Neuronal stem cell (in vitro differentiated cells): ENCODE results near the gene FTCDNL1.

ENCODE experiments used
- DNase-seq: peaks from one replicate; pipeline ENCODE4 v3.0.0-alpha.2; 2013; ENCODE audit warnings: low spot score
- H2AFZ ChIP-seq: one replicate; pipeline ENCODE4 v1.6.1; 2013; ENCODE audit warnings: mild to moderate bottlenecking, low read length, inconsistent platforms
- H2AK5ac ChIP-seq: 2 replicates; pipeline ENCODE4 v1.6.1; 2013; ENCODE audit warnings: low read depth, mild to moderate bottlenecking, inconsistent platforms, low read length, moderate library complexity, mixed read lengths
- H2BK120ac ChIP-seq: 2 replicates; pipeline ENCODE4 v1.6.1; 2013; ENCODE audit warnings: low read depth, mild to moderate bottlenecking, inconsistent platforms, low read length, moderate library complexity, mixed read lengths
- H2BK12ac ChIP-seq: one replicate; pipeline ENCODE4 v1.6.1; 2013; ENCODE audit warnings: low read length, inconsistent platforms
- H2BK15ac ChIP-seq: 2 replicates; pipeline ENCODE4 v1.6.1; 2013; ENCODE audit warnings: mild to moderate bottlenecking, low read length, inconsistent platforms, mixed read lengths
- H2BK5ac ChIP-seq: one replicate; pipeline ENCODE4 v1.6.1; 2013; ENCODE audit warnings: inconsistent platforms, mild to moderate bottlenecking, low read length, moderate library complexity
- H3K14ac ChIP-seq: one replicate; pipeline ENCODE4 v1.6.1; 2013; ENCODE audit warnings: low read length, inconsistent platforms
- H3K18ac ChIP-seq: 2 replicates; pipeline ENCODE4 v1.6.1; 2013; ENCODE audit warnings: low read length, inconsistent platforms
- H3K23ac ChIP-seq: 2 replicates; pipeline ENCODE4 v1.6.1; 2013; ENCODE audit warnings: low read depth, mild to moderate bottlenecking, mixed read lengths, low read length, inconsistent platforms; ENCODE audit not compliant: poor library complexity
- H3K27ac ChIP-seq: replicated peaks from 3 replicates; pipeline ENCODE4 v1.5.1; 2013; ENCODE audit warnings: low read length, inconsistent platforms
- H3K27me3 ChIP-seq, 3 experiments: 2 replicates each; pipeline ENCODE4 v1.6.1; 2013; ENCODE audit warnings: low read length in 3 of 3, mild to moderate bottlenecking in 2 of 3, inconsistent platforms in 1 of 3, low read depth in 1 of 3, mixed read lengths in 1 of 3, moderate library complexity in 1 of 3; ENCODE audit not compliant: control insufficient read depth in 3 of 3, insufficient read depth in 3 of 3
- H3K36me3 ChIP-seq, 2 donors: replicated peaks in 1 of 2; 2 replicates each; pipeline ENCODE4 v1.6.1; 2013; ENCODE audit warnings: low read length in 2 of 2; ENCODE audit not compliant: control insufficient read depth in 2 of 2, insufficient read depth in 2 of 2
- H3K4ac ChIP-seq: 2 replicates; pipeline ENCODE4 v1.6.1; 2013; ENCODE audit warnings: inconsistent platforms, mild to moderate bottlenecking, low read length, moderate library complexity
- H3K4me1 ChIP-seq, 2 donors: 1 replicate in 1 of 2; 2 replicates in 1 of 2; pipeline ENCODE4 v1.6.1; 2013; ENCODE audit warnings: low read length in 2 of 2, low read depth in 1 of 2; ENCODE audit not compliant: control insufficient read depth in 2 of 2, insufficient read depth in 1 of 2
- H3K4me2 ChIP-seq: one replicate; pipeline ENCODE4 v1.6.1; 2013; ENCODE audit warnings: mild to moderate bottlenecking, low read length, inconsistent platforms; ENCODE audit not compliant: insufficient read depth, poor library complexity, severe bottlenecking
- H3K4me3 ChIP-seq, 2 donors: 2 replicates each; pipeline ENCODE4 v1.5.1; 2013; ENCODE audit warnings: low read length in 2 of 2, mild to moderate bottlenecking in 2 of 2, inconsistent platforms in 1 of 2, moderate library complexity in 1 of 2
- H3K79me1 ChIP-seq: one replicate; pipeline ENCODE4 v1.6.1; 2013; ENCODE audit warnings: low read depth, mild to moderate bottlenecking, inconsistent platforms, low read length, moderate library complexity
- H3K9ac ChIP-seq: one replicate; pipeline ENCODE4 v1.6.1; 2013; ENCODE audit warnings: mild to moderate bottlenecking, low read depth, low read length, inconsistent platforms; ENCODE audit not compliant: poor library complexity
- H3K9me3 ChIP-seq, 2 donors: replicated peaks in 1 of 2; 2 replicates each; pipeline versions ENCODE3 to v1.6.1; 2013; ENCODE audit warnings: low read length in 2 of 2, mild to moderate bottlenecking in 2 of 2, inconsistent platforms in 1 of 2, low read depth in 1 of 2, mixed read lengths in 1 of 2, moderate library complexity in 1 of 2; ENCODE audit not compliant: control insufficient read depth in 2 of 2, insufficient read depth in 1 of 2
- H4K8ac ChIP-seq: one replicate; pipeline ENCODE4 v1.6.1; 2013; ENCODE audit warnings: low read depth, mild to moderate bottlenecking, inconsistent platforms, low read length, moderate library complexity
- H4K91ac ChIP-seq: one replicate; pipeline ENCODE4 v1.6.1; 2013; ENCODE audit warnings: low read length, low read depth, mild to moderate bottlenecking, inconsistent platforms; ENCODE audit not compliant: poor library complexity
- WGBS, 2 donors: extraction: QIAGEN DNeasy Blood & Tissue Kit; methylation state at CpG; one replicate each; pipeline ENCODE4 v1.1.7; 2013; ENCODE audit warnings: missing lambda C conversion rate in 2 of 2, mixed read lengths in 1 of 2; ENCODE audit not compliant: insufficient read length in 2 of 2, insufficient replicate concordance in 1 of 2; ENCODE audit errors: extremely low coverage in 2 of 2; 5-methylcytosine and 5-hydroxymethylcytosine counted together

The FTCDNL1 gene

DNA sequence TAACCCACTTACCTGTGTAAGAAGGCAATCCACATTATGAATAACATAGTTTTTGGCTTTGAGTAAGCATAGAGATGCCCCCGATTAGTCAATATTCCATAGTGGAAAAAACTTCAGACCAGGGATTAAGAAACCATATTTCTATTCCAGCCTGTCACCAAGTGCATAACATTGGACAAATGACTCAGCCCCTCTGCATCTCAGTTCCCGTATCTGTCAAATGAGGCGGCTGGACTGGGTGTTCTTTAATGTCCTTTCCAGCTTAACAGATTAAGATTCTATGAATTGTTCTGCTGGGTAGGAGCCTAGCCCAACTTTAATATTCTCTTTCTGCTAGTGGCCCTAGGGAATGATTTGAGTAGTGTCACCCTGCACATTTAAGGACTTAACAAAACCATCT lies 11.8 kb upstream of the FTCDNL1 start:
- no peak overlapping the region for H3K18ac ChIP-seq
- H2BK15ac ChIP-seq: no peak overlapping the region
- no peak overlapping the region for H3K9ac ChIP-seq
- H2AK5ac ChIP-seq: no peak overlapping the region
- H2BK120ac ChIP-seq: no peak overlapping the region
- H4K8ac ChIP-seq: no peak overlapping the region
- no peak overlapping the region for H3K4me3 ChIP-seq
- no CpG with 5 or more reads among the region's 3 CpGs for WGBS, 2 donors
- H3K4me2 ChIP-seq: no peak overlapping the region
- no peak for DNase-seq
- no peak overlapping the region for H3K27ac ChIP-seq
- H2AFZ ChIP-seq: no peak overlapping the region
- no peak overlapping the region for H3K14ac ChIP-seq
- no peaks in the 10 kb centered on the region for H3K36me3 ChIP-seq
- H3K23ac ChIP-seq: no peak overlapping the region
- H4K91ac ChIP-seq: no peak overlapping the region
- no peaks in the 10 kb centered on the region for H3K79me1 ChIP-seq
- H2BK12ac ChIP-seq: no peak overlapping the region
- H3K9me3 ChIP-seq: no peaks in the 10 kb centered on the region
- no peak overlapping the region for H3K4ac ChIP-seq
- H2BK5ac ChIP-seq: no peak overlapping the region
- H3K4me1 ChIP-seq: no peaks in the 10 kb centered on the region
- peaks cover 0 to 27% (median 0%) of the 10 kb centered on the region in 3 experiments for H3K27me3 ChIP-seq

GRCh38 chr2:199861132-199861774 lies 10.3 kb upstream of the FTCDNL1 start:
- no peak overlapping the region for H3K9ac ChIP-seq
- no peaks in the 10 kb centered on the region for H3K9me3 ChIP-seq
- H3K14ac ChIP-seq: no peak overlapping the region
- no peak overlapping the region for H3K4me3 ChIP-seq
- H3K36me3 ChIP-seq: no peaks in the 10 kb centered on the region
- no peak overlapping the region for H2AFZ ChIP-seq
- H3K4me2 ChIP-seq: no peak overlapping the region
- no peak overlapping the region for H2BK120ac ChIP-seq
- no peak overlapping the region for H4K8ac ChIP-seq
- no CpG with 5 or more reads among the region's 4 CpGs for WGBS, 2 donors
- H3K27me3 ChIP-seq: peaks cover 0 to 27% (median 0%) of the 10 kb centered on the region in 3 experiments
- H4K91ac ChIP-seq: no peak overlapping the region
- no peak overlapping the region for H2BK15ac ChIP-seq
- H3K18ac ChIP-seq: no peak overlapping the region
- no peak overlapping the region for H3K4ac ChIP-seq
- H3K27ac ChIP-seq: no peak overlapping the region
- no peak for DNase-seq
- no peak overlapping the region for H2BK5ac ChIP-seq
- H3K79me1 ChIP-seq: no peaks in the 10 kb centered on the region
- no peak overlapping the region for H3K23ac ChIP-seq
- no peak overlapping the region for H2AK5ac ChIP-seq
- no peaks in the 10 kb centered on the region for H3K4me1 ChIP-seq
- H2BK12ac ChIP-seq: no peak overlapping the region

DNA sequence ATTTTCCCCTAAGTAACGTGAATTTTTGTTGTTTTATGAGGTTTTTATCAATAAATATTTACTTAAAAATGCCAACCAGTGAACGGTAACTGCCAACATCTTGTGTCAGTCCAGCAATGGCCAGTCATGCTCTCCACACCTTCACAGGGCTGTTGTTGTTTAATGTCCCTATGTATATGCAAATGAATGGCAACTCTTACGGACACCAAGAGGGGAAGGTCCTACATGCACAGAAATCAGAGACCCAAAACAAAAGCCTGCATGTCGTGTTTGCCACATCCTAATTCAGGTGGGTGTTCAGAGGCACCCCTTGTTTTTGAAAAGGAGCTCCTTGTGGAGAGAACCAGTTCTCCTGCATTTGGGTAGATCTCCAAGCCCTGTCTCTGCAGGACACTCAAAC lies 4.8 kb upstream of the FTCDNL1 start:
- no peak overlapping the region for H2BK120ac ChIP-seq
- H3K27ac ChIP-seq: no peak overlapping the region
- H3K36me3 ChIP-seq: no peaks in the 10 kb centered on the region
- no peak overlapping the region for H3K18ac ChIP-seq
- no peak overlapping the region for H2BK5ac ChIP-seq
- H2BK12ac ChIP-seq: no peak overlapping the region
- no peaks in the 10 kb centered on the region for H3K4me1 ChIP-seq
- H4K8ac ChIP-seq: no peak overlapping the region
- no peak overlapping the region for H3K23ac ChIP-seq
- no peak overlapping the region for H2AK5ac ChIP-seq
- no peak overlapping the region for H3K4ac ChIP-seq
- DNase-seq: no peak
- H3K4me2 ChIP-seq: no peak overlapping the region
- no peak overlapping the region for H3K4me3 ChIP-seq
- H3K79me1 ChIP-seq: no peaks in the 10 kb centered on the region
- H4K91ac ChIP-seq: no peak overlapping the region
- no peaks in the 10 kb centered on the region for H3K9me3 ChIP-seq
- H3K14ac ChIP-seq: no peak overlapping the region
- H2BK15ac ChIP-seq: no peak overlapping the region
- WGBS, 2 donors: no CpG with 5 or more reads among the region's 4 CpGs
- no peak overlapping the region for H2AFZ ChIP-seq
- peaks cover 0 to 25% (median 0%) of the 10 kb centered on the region in 3 experiments for H3K27me3 ChIP-seq
- no peak overlapping the region for H3K9ac ChIP-seq

- H3K4ac ChIP-seq: no peak overlapping the region
- H3K18ac ChIP-seq: no peak overlapping the region
- H2BK5ac ChIP-seq: no peak overlapping the region
- no peaks in the 10 kb centered on the region for H3K79me1 ChIP-seq
- H3K4me2 ChIP-seq: no peak overlapping the region
- DNase-seq: no peak
- H3K27ac ChIP-seq: no peak overlapping the region
- no peak overlapping the region for H2BK15ac ChIP-seq
- H3K9me3 ChIP-seq: no peaks in the 10 kb centered on the region
- no peak overlapping the region for H2AK5ac ChIP-seq
- no peak overlapping the region for H2BK120ac ChIP-seq
- no peak overlapping the region for H2AFZ ChIP-seq
- H4K8ac ChIP-seq: no peak overlapping the region
- no peak overlapping the region for H3K23ac ChIP-seq
- no peak overlapping the region for H4K91ac ChIP-seq
- H3K27me3 ChIP-seq: peaks cover 0 to 60% (median 10%) of the 10 kb centered on the region in 3 experiments
- peaks cover 0 to 3% of the 10 kb centered on the region in 2 donors for H3K4me1 ChIP-seq
- H3K36me3 ChIP-seq: no peaks in the 10 kb centered on the region
- no CpG with 5 or more reads among the region's 2 CpGs for WGBS, 2 donors
- no peak overlapping the region for H2BK12ac ChIP-seq
- H3K4me3 ChIP-seq: no peak overlapping the region
- no peak overlapping the region for H3K9ac ChIP-seq
- H3K14ac ChIP-seq: no peak overlapping the region
Measured at GRCh38 chr2:199851883-199852282, 891 bp upstream of the FTCDNL1 start.
